ENCODE measurements around the gene ENTPD1. TPM values are rescaled to one million over a fixed set of nuclear protein-coding genes. Genes with fewer than 3 reads are reported as not detected.

The ENTPD1 gene
- total RNA-seq, 1 experiment from 2014 or later, result 0.37 TPM

DNA sequence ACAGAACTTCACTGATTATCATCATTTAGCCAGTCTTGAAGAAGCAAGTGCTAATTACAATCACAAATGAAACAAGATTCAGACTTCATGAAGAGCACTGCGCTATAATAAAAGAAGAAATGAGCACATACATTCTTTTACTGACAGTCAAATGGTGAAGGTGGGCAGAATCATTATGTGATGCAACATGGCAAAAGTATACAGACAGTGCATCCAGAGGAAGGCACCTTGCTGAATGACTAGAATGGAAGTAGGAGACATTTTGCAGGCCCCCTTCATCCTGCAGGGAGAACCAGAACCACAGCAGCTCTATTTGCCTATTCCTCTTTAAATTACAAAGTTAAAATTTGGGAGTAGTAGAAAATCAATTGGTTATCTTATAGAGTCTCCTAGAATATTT is 120.8 kb downstream of the ENTPD1 start:
- Histone ChIP-seq H3K27me3 (ENCODE audit: insufficient read depth, low read length) (no peaks in the 10 kb centered on the region), H3K27ac (ENCODE audit: low read depth, low read length) (no peak overlapping the region), H3K36me3 (ENCODE audit: control insufficient read depth in 1 of 2, insufficient read depth in 2 of 2, low read length in 2 of 2) (peaks cover 0 to 7% of the 10 kb centered on the region in 2 experiments; a peak in 3 of 4 replicates), H3K4me2 (ENCODE audit: low read length) (no peak overlapping the region), H3K9me2 (ENCODE audit: insufficient read depth) (no peaks in the 10 kb centered on the region), H2AFZ (ENCODE audit: low read depth, low read length, poor library complexity, severe bottlenecking) (no peak overlapping the region), H3K4me1 (ENCODE audit: control insufficient read depth in 1 of 2, insufficient read depth in 2 of 2, low read length in 2 of 2) (no peaks in the 10 kb centered on the region), H3K9me3 (ENCODE audit: control insufficient read depth in 1 of 2, insufficient read depth in 1 of 2, low read depth in 1 of 2, low read length in 2 of 2) (no peaks in the 10 kb centered on the region), H4K20me1 (ENCODE audit: insufficient read depth) (no peaks in the 10 kb centered on the region), H3K4me3 (replicated peaks in 1 of 2; ENCODE audit: low read depth in 1 of 2, low read length in 2 of 2) (no peak overlapping the region), H3K79me2 (ENCODE audit: insufficient read depth, low read length) (no peaks in the 10 kb centered on the region), H3K9ac (ENCODE audit: low read length) (no peak overlapping the region)
- CTCF ChIA-PET, result no interaction called here
- BruUV-seq (replicated peaks), result no TSS peak
- no peak for ATAC-seq
- POLR2A ChIA-PET, result no interaction called here
- intact Hi-C loops (cut with micrococcal nuclease), result no loop called here
- RAD21 ChIA-PET (ENCODE audit: low non-redundant PET in 1 of 2, low total read pairs in 2 of 2, uncharacterized antibody in 2 of 2, unreplicated experiment in 2 of 2), result no interaction called here
- TF ChIP-seq ELF1 (IDR thresholded peaks at IDR 0.05; ENCODE audit: borderline replicate concordance, low read depth) (no peak), YY1 (IDR thresholded peaks at IDR 0.05; ENCODE audit: extremely low read depth, insufficient replicate concordance, low read depth, low read length) (no peak), JUND (IDR thresholded peaks at IDR 0.05) (no peak), SP1 (IDR thresholded peaks at IDR 0.05; ENCODE audit: low read depth) (no peak), RAD21 (IDR thresholded peaks at IDR 0.05; ENCODE audit: low read depth) (no peak), EZH2 (IDR thresholded peaks at IDR 0.05) (no peak), EGR1 (IDR thresholded peaks at IDR 0.05; ENCODE audit: low read depth) (no peak), EZH2phosphoT487 (IDR thresholded peaks at IDR 0.05; ENCODE audit: borderline replicate concordance) (no peak), SIN3A (IDR thresholded peaks at IDR 0.05; ENCODE audit: low read depth) (no peak), FOSL1 (IDR thresholded peaks at IDR 0.05; ENCODE audit: low read depth) (no peak), TCF7L2 (IDR thresholded peaks at IDR 0.05; ENCODE audit: borderline replicate concordance, extremely low read depth, insufficient read depth, insufficient read length) (no peak), POLR2AphosphoS5 (IDR thresholded peaks at IDR 0.05; ENCODE audit: low read depth, low read length) (no peak)
- TF ChIP-seq, protein P1, sequence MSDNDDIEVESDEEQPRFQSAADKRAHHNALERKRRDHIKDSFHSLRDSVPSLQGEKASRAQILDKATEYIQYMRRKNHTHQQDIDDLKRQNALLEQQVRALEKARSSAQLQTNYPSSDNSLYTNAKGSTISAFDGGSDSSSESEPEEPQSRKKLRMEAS (IDR thresholded peaks at IDR 0.05), result no peak
- TF ChIP-seq, protein P2, sequence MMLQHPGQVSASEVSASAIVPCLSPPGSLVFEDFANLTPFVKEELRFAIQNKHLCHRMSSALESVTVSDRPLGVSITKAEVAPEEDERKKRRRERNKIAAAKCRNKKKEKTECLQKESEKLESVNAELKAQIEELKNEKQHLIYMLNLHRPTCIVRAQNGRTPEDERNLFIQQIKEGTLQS (IDR thresholded peaks at IDR 0.05), result no peak
- TF ChIP-seq, protein P3, sequence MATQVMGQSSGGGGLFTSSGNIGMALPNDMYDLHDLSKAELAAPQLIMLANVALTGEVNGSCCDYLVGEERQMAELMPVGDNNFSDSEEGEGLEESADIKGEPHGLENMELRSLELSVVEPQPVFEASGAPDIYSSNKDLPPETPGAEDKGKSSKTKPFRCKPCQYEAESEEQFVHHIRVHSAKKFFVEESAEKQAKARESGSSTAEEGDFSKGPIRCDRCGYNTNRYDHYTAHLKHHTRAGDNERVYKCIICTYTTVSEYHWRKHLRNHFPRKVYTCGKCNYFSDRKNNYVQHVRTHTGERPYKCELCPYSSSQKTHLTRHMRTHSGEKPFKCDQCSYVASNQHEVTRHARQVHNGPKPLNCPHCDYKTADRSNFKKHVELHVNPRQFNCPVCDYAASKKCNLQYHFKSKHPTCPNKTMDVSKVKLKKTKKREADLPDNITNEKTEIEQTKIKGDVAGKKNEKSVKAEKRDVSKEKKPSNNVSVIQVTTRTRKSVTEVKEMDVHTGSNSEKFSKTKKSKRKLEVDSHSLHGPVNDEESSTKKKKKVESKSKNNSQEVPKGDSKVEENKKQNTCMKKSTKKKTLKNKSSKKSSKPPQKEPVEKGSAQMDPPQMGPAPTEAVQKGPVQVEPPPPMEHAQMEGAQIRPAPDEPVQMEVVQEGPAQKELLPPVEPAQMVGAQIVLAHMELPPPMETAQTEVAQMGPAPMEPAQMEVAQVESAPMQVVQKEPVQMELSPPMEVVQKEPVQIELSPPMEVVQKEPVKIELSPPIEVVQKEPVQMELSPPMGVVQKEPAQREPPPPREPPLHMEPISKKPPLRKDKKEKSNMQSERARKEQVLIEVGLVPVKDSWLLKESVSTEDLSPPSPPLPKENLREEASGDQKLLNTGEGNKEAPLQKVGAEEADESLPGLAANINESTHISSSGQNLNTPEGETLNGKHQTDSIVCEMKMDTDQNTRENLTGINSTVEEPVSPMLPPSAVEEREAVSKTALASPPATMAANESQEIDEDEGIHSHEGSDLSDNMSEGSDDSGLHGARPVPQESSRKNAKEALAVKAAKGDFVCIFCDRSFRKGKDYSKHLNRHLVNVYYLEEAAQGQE (IDR thresholded peaks at IDR 0.05; ENCODE audit: low read depth), result no peak
- no peak for DNase-seq (ENCODE audit: low read depth, low spot score)
